A673 (cell line): ENCODE measurements around the gene PPP1R26.

Source experiments
- EZH2 ChIP-seq: fragments of 200-600 bp; sonication (generic); IDR thresholded peaks from 2 replicates; pipeline ENCODE4 v1.6.1; 2017; ENCODE audit warnings: borderline replicate concordance, low read depth, mild to moderate bottlenecking, mixed read lengths, antibody characterized with exemption, low read length; ENCODE audit not compliant: poor library complexity, severe bottlenecking
- TF ChIP-seq, protein P1 (sequence below): fragments of 300-800, 200-600 bp; sonication (generic); conservative IDR thresholded peaks from 2 replicates; pipeline ENCODE4 v1.5.1; 2017; ENCODE audit warnings: low read depth, mild to moderate bottlenecking, antibody characterized with exemption, low read length, moderate library complexity, mixed read lengths

DNA sequence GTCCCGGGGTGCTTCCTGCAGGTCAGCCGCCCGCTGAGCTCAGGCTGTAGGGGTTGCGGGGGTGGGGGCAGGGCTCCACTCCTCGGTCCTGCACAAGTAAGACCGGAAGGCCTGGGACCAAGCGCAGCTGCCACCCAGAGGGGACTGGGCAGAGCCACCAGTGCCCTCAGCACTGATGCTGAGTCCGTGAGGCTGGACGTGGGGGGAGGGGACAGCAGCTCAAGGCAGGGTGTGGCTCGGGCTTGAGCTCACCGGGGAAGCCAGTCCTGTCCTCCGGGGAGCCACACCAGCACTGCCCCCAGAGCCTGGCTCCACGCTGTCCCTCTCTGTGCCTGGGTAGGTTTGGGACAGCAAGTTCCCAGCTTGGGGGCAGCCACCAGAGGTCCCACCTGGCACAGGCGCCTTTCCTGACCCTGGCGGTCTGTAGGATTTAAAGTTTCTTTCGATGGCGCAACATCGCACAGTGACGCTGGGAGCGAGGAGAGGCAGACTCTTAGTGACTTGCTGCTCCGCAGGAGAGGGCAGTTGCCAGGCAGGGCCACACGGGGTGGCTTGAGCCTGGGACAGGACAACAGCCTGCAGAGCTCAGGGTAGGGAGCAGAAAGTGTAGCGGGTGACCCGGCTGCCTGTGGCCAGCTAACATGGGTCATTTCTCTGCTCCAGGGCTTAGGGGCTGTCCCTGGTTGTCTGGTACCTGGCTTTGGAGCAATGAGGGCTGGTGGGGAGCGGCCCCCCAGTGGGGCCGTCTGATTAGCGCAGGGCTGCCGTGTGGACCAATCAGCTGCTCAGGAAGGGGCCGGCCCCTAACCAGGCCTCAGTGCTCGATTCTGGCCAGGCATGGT, 47.4 kb downstream of the PPP1R26 start:
- TF ChIP-seq, protein P1, sequence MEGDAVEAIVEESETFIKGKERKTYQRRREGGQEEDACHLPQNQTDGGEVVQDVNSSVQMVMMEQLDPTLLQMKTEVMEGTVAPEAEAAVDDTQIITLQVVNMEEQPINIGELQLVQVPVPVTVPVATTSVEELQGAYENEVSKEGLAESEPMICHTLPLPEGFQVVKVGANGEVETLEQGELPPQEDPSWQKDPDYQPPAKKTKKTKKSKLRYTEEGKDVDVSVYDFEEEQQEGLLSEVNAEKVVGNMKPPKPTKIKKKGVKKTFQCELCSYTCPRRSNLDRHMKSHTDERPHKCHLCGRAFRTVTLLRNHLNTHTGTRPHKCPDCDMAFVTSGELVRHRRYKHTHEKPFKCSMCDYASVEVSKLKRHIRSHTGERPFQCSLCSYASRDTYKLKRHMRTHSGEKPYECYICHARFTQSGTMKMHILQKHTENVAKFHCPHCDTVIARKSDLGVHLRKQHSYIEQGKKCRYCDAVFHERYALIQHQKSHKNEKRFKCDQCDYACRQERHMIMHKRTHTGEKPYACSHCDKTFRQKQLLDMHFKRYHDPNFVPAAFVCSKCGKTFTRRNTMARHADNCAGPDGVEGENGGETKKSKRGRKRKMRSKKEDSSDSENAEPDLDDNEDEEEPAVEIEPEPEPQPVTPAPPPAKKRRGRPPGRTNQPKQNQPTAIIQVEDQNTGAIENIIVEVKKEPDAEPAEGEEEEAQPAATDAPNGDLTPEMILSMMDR: no peak
- TF ChIP-seq EZH2: no peak
